ENCODE measurements around the gene PAK5.

DNA sequence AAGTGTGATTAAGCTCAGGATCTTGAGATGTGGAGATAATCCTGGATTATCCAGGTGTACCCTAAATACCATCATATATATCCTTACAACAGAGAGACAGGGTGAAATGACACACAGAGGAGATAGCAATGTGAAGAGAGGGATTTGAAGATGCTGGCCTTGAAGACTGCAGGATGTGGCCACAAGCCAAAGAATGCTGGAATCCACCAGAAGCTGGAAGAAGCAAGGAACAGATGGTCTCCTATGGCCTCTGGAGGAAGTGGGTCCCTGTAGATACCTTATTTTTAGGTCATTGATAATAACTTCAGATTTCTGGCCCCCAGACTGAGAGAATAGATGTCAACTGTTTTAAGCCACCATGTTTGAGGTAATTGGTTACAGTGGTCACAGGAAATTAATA lies 95.0 kb downstream of the PAK5 start:
- TF ChIP-seq TAF1 (IDR thresholded peaks at IDR 0.05; ENCODE audit: borderline replicate concordance, insufficient read depth, low read length) (no peak), POLR2AphosphoS5 (IDR thresholded peaks at IDR 0.05; ENCODE audit: low read depth, low read length) (no peak)
- TF ChIP-seq, protein P1, sequence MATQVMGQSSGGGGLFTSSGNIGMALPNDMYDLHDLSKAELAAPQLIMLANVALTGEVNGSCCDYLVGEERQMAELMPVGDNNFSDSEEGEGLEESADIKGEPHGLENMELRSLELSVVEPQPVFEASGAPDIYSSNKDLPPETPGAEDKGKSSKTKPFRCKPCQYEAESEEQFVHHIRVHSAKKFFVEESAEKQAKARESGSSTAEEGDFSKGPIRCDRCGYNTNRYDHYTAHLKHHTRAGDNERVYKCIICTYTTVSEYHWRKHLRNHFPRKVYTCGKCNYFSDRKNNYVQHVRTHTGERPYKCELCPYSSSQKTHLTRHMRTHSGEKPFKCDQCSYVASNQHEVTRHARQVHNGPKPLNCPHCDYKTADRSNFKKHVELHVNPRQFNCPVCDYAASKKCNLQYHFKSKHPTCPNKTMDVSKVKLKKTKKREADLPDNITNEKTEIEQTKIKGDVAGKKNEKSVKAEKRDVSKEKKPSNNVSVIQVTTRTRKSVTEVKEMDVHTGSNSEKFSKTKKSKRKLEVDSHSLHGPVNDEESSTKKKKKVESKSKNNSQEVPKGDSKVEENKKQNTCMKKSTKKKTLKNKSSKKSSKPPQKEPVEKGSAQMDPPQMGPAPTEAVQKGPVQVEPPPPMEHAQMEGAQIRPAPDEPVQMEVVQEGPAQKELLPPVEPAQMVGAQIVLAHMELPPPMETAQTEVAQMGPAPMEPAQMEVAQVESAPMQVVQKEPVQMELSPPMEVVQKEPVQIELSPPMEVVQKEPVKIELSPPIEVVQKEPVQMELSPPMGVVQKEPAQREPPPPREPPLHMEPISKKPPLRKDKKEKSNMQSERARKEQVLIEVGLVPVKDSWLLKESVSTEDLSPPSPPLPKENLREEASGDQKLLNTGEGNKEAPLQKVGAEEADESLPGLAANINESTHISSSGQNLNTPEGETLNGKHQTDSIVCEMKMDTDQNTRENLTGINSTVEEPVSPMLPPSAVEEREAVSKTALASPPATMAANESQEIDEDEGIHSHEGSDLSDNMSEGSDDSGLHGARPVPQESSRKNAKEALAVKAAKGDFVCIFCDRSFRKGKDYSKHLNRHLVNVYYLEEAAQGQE (IDR thresholded peaks at IDR 0.05; ENCODE audit: insufficient read depth in 1 of 2, low read depth in 2 of 2, low read length in 2 of 2), result no peak

Data from PFSK-1 (cell line).